K562 (cell line): Measurements from ENCODE around the gene RXRB. TPM values are rescaled to one million over a fixed set of nuclear protein-coding genes. Genes with fewer than 3 reads are reported as not detected.

ENCODE experiments used
- ATAC-seq: fragments of 200-7000 bp; cut with Tn5 transposase; 3 replicates; pipeline ENCODE4 v1.9.1; 2020; ENCODE audit warnings: moderate library complexity
- BruUV-seq: library from RNA; stranded (reverse); fragments of 400-500 nt; replicated peaks from 2 replicates; lab custom pipeline; 2021; lab: Mats Ljungman, UMichigan
- CTCF ChIA-PET: fragments of 300-600 bp; formaldehyde crosslinking; extraction: SDS; loops from one replicate; lab custom pipeline; 2021; ENCODE audit warnings: low intra/inter-chr PET ratio; lab: Yijun Ruan, JAX
- POLR2A ChIA-PET: fragments of 300-600, 350-650 bp; sonication (Branson Sonifier 250); formaldehyde crosslinking; extraction: SDS; loops from one replicate; lab custom pipeline; 2021; ENCODE audit warnings: antibody characterized with exemption, inconsistent platforms; lab: Yijun Ruan, JAX
- DNase-seq, 4 experiments: peaks; one replicate each; pipeline versions ENCODE4 v3.0.0 to v3.0.0-alpha.2; 2011 to 2018; ENCODE audit warnings: low spot score in 3 of 4, mixed read lengths in 3 of 4; ENCODE audit errors: extremely low read depth in 1 of 4
- FAIRE-seq: peaks from 2 replicates; lab custom pipeline; 2011; peaks lifted over from hg19 to GRCh38; lab: Jason Lieb, UNC
- H2AFZ ChIP-seq: 2 replicates; pipeline ENCODE4 v1.6.0; 2011; ENCODE audit warnings: low read depth, low read length, control low read depth, inconsistent platforms
- H3K27ac ChIP-seq: fragments of 200-600 bp; 3 replicates; pipeline ENCODE4 v1.8.0; 2011; ENCODE audit warnings: low read depth, mild to moderate bottlenecking, control low read depth, inconsistent platforms, low read length, moderate library complexity, mixed read lengths; ENCODE audit errors: extremely low read depth
- H3K27me3 ChIP-seq, 2 experiments: fragments of 300-600 bp in 1 of 2; 2 replicates in 1 of 2; 3 replicates in 1 of 2; pipeline versions ENCODE4 v1.6.0 to v1.8.0; 2011; ENCODE audit warnings: inconsistent platforms in 2 of 2, low read length in 2 of 2, mild to moderate bottlenecking in 1 of 2, mixed read lengths in 1 of 2, moderate library complexity in 1 of 2; ENCODE audit not compliant: control insufficient read depth in 2 of 2, insufficient read depth in 2 of 2
- H3K36me3 ChIP-seq: fragments of 300-600 bp; 3 replicates; pipeline ENCODE4 v1.8.0; 2011; ENCODE audit warnings: mild to moderate bottlenecking, low read length, inconsistent platforms; ENCODE audit not compliant: control insufficient read depth, insufficient read depth
- H3K4me1 ChIP-seq, 2 experiments: fragments of 200-600 bp in 1 of 2; replicated peaks in 1 of 2; 2 replicates in 1 of 2; 3 replicates in 1 of 2; pipeline versions ENCODE4 v1.5.1 to v1.8.0; 2011; ENCODE audit warnings: inconsistent platforms in 2 of 2, low read length in 2 of 2, mild to moderate bottlenecking in 1 of 2, mixed read lengths in 1 of 2, moderate library complexity in 1 of 2; ENCODE audit not compliant: control insufficient read depth in 2 of 2, insufficient read depth in 2 of 2
- H3K4me2 ChIP-seq: 2 replicates; pipeline ENCODE4 v1.6.1; 2011; ENCODE audit warnings: low read length, control low read depth, inconsistent platforms, mixed read lengths; ENCODE audit not compliant: insufficient read depth
- H3K4me3 ChIP-seq: fragments of 200-600 bp; sonication (generic), shearing (Covaris generic); 2 replicates; pipeline ENCODE4 v1.5.1; 2016; ENCODE audit warnings: control low read depth, inconsistent platforms
- H3K79me2 ChIP-seq: fragments of 200-600 bp; 3 replicates; pipeline ENCODE4 v1.8.0; 2011; ENCODE audit warnings: low read length, inconsistent platforms; ENCODE audit not compliant: control insufficient read depth, insufficient read depth
- H3K9ac ChIP-seq, 2 experiments: 2 replicates each; pipeline versions ENCODE4 v1.6.0 to v1.6.1; 2011; ENCODE audit warnings: low read depth in 2 of 2, low read length in 2 of 2, control low read depth in 1 of 2, inconsistent platforms in 1 of 2, mild to moderate bottlenecking in 1 of 2, mixed read lengths in 1 of 2; ENCODE audit not compliant: insufficient read depth in 1 of 2
- H3K9me1 ChIP-seq: one replicate; pipeline ENCODE4 v1.6.0; 2011; ENCODE audit warnings: inconsistent platforms, mild to moderate bottlenecking, low read length, moderate library complexity; ENCODE audit not compliant: control insufficient read depth, insufficient read depth
- H3K9me3 ChIP-seq: replicated peaks from 2 replicates; pipeline ENCODE4 v1.5.1; 2011; ENCODE audit warnings: low read depth, low read length, inconsistent platforms; ENCODE audit not compliant: control insufficient read depth, insufficient read depth
- H4K20me1 ChIP-seq: replicated peaks from 2 replicates; pipeline ENCODE4 v1.6.1; 2011; ENCODE audit warnings: low read length, inconsistent platforms, mixed read lengths; ENCODE audit not compliant: control insufficient read depth, insufficient read depth
- ATF7 ChIP-seq: fragments of 450-650 bp; IDR thresholded peaks from 2 replicates; pipeline ENCODE4 v1.7.1; 2014; ENCODE audit warnings: mild to moderate bottlenecking, moderate library complexity
- BCOR ChIP-seq: fragments of 450-650 bp; IDR thresholded peaks from 2 replicates; pipeline ENCODE4 v1.6.1; 2016
- CREB3L1 ChIP-seq: fragments of 450-650 bp; IDR thresholded peaks from 2 replicates; pipeline ENCODE4 v1.6.1; 2014; ENCODE audit warnings: low read depth, mild to moderate bottlenecking, moderate library complexity, borderline replicate concordance
- DMBX1 ChIP-seq: fragments of 250-450 bp; sonication (Bioruptor Pico); IDR thresholded peaks from 2 replicates; pipeline ENCODE4 v1.8.0; 2022; ENCODE audit warnings: inconsistent platforms, mild to moderate bottlenecking, moderate library complexity, borderline replicate concordance
- ESRRA ChIP-seq: fragments of 450-650 bp; IDR thresholded peaks from 2 replicates; pipeline ENCODE4 v1.6.1; 2014; ENCODE audit warnings: low read depth, mild to moderate bottlenecking, moderate library complexity, borderline replicate concordance
- PCBP2 ChIP-seq: fragments of 200-400 bp; formaldehyde crosslinking; IDR thresholded peaks from 2 replicates; pipeline ENCODE4 v1.6.1; 2018; ENCODE audit warnings: low read length, low read depth, mild to moderate bottlenecking, moderate library complexity; ENCODE audit not compliant: poor library complexity, severe bottlenecking
- PHF8 ChIP-seq: fragments of 200-600 bp; sonication (generic); IDR thresholded peaks from 2 replicates; pipeline ENCODE4 v1.6.1; 2012; ENCODE audit warnings: mixed run types, mild to moderate bottlenecking, inconsistent platforms, low read length, moderate library complexity, borderline replicate concordance
- POLR2AphosphoS2 ChIP-seq: IDR thresholded peaks from 2 replicates; pipeline ENCODE4 v1.6.1; 2012; ENCODE audit warnings: low read length, improper control_type of control experiment
- RCOR1 ChIP-seq, 2 experiments: IDR thresholded peaks; 2 replicates each; pipeline ENCODE4 v1.6.1; 2012; ENCODE audit warnings: low read depth in 2 of 2, low read length in 2 of 2, borderline replicate concordance in 1 of 2, improper control_type of control experiment in 1 of 2
- RNF2 ChIP-seq: sonication (generic); IDR thresholded peaks from 2 replicates; pipeline ENCODE4 v1.6.1; 2016
- STAG1 ChIP-seq: sonication (generic); formaldehyde crosslinking; IDR thresholded peaks from 2 replicates; pipeline ENCODE4 v1.5.0; 2020; ENCODE audit warnings: missing genetic modification reagents, borderline replicate concordance
- TFAP4 ChIP-seq: sonication (generic); formaldehyde crosslinking; IDR thresholded peaks from 2 replicates; pipeline ENCODE4 v1.8.0; 2022; ENCODE audit warnings: missing genetic modification reagents, mild to moderate bottlenecking, moderate library complexity, borderline replicate concordance
- XRCC5 ChIP-seq: fragments of 200-400 bp; formaldehyde crosslinking; IDR thresholded peaks from 2 replicates; pipeline ENCODE4 v1.6.1; 2017; ENCODE audit warnings: low read depth, mild to moderate bottlenecking, low read length
- YY1 ChIP-seq, 3 experiments: IDR thresholded peaks; 2 replicates each; pipeline ENCODE4 v1.6.1; 2011; ENCODE audit warnings: low read length in 2 of 3, mild to moderate bottlenecking in 2 of 3, moderate library complexity in 2 of 3, borderline replicate concordance in 1 of 3, control low read depth in 1 of 3, low read depth in 1 of 3; ENCODE audit not compliant: insufficient read depth in 3 of 3, insufficient replicate concordance in 2 of 3, control insufficient read depth in 1 of 3, insufficient read length in 1 of 3; ENCODE audit errors: extremely low read depth in 1 of 3
- ZNF175 ChIP-seq: fragments of 200-800 bp; sonication (Bioruptor generic); IDR thresholded peaks from 2 replicates; pipeline ENCODE4 v1.6.1; 2016; ENCODE audit warnings: low read depth, mild to moderate bottlenecking, missing genetic modification characterization, missing compliant biosample characterization
- ZNF79 ChIP-seq: fragments of 250-450 bp; sonication (Bioruptor Pico); IDR thresholded peaks from 2 replicates; pipeline ENCODE4 v1.4.0; 2020; ENCODE audit warnings: low read depth, mild to moderate bottlenecking, moderate library complexity
- ZSCAN29 ChIP-seq: fragments of 450-650 bp; IDR thresholded peaks from 2 replicates; pipeline ENCODE4 v1.6.1; 2017
- WGBS: fragments of 100-300 bp; shearing (Covaris generic); methylation state at CpG from one replicate; pipeline ENCODE4 v1.1.6; 2016; ENCODE audit warnings: low coverage, mixed read lengths; ENCODE audit not compliant: insufficient coverage; ENCODE audit errors: missing lambda C conversion rate; 5-methylcytosine and 5-hydroxymethylcytosine counted together
- in situ Hi-C: fragments of 300-500 bp; cut with MboI; formaldehyde crosslinking; loops from 4 replicates; pipeline ENCODE4 v1.15.0; 2018; ENCODE audit warnings: inconsistent platforms, mixed read lengths
- intact Hi-C: fragments of 100-400 bp; cut with micrococcal nuclease; formaldehyde crosslinking; loops from 2 replicates; pipeline ENCODE4 v1.14.2; 2022
- polyA plus RNA-seq, 8 experiments: library from polyadenylated mRNA; depleted of rRNA in 4 of 8; stranded (reverse) in 5 of 8; unstranded in 3 of 8; fragments of >200 nt; fragmentation: Nextera tagmentation in 2 of 8; fragmentation: Illumina TruSeq in 1 of 8; extraction: Ambion mirVana in 2 of 8; extraction: Trizol in 1 of 8; gene quantifications; 2 replicates each; pipeline versions ENCODE4 v1.2.1 to v1.2.3, GENCODE V29; 2011 to 2014; ENCODE audit warnings: inconsistent platforms in 1 of 8, missing spikeins in 1 of 8
- total RNA-seq, 7 experiments: library from RNA; depleted of rRNA in 6 of 7; stranded (reverse); fragments of >200 nt in 6 of 7; fragmentation: Illumina TruSeq in 2 of 7; extraction: Trizol in 2 of 7; gene quantifications; 2 replicates each; pipeline versions ENCODE4 v1.2.1 to v1.2.3, GENCODE V29; 2011 to 2021; ENCODE audit warnings: low replicate concordance in 1 of 7

The RXRB gene
- total and polyA plus RNA-seq, 9 of the 15 experiments (the other 6 are each of a cell fraction or from before 2014, with no cell fraction given): 0.76 to 35.5 (median 18.4) TPM

- Histone ChIP-seq H3K36me3 (no peaks in the 10 kb centered on the region), H3K4me3 (peak overlapping the region; percentile 30), H3K9ac (peak overlapping the region; percentile 55 to 91), H4K20me1 (no peaks in the 10 kb centered on the region; the same call in 1 of the 2 replicates), H3K4me1 (peaks cover 7 to 26% of the 10 kb centered on the region in 2 experiments; a peak in 3 of 5 replicates), H3K9me3 (no peaks in the 10 kb centered on the region), H2AFZ (peak overlapping the region; percentile 92), H3K4me2 (peak overlapping the region; percentile 60), H3K79me2 (no peaks in the 10 kb centered on the region), H3K27ac (no peak overlapping the region), H3K9me1 (no peaks in the 10 kb centered on the region), H3K27me3 (peaks cover 5 to 39% of the 10 kb centered on the region in 2 experiments; a peak in 3 of 5 replicates)
- ChIA-PET POLR2A (interaction anchor here (0.6 to 1.5 kb wide), 7 partner anchors 8 to 146 kb away, joined by 3 to 4 read pairs (median 3); no protein-coding TSS in a partner anchor), CTCF (interaction anchor here (1.1 to 3.5 kb wide), 6 partner anchors 12 to 246 kb away, joined by 3 to 21 read pairs (median 5); no protein-coding TSS in a partner anchor)
- DNase-seq (peak; percentile 83 to 95 (median 93)), ATAC-seq (peak; percentile 97), FAIRE-seq (peak; percentile 87)
- BruUV-seq: no TSS peak
- intact Hi-C loops (loop anchor here (1.0 to 2.0 kb wide), 2 partner anchors 35 to 87 kb away; no protein-coding TSS in a partner anchor), in situ Hi-C loops (loop anchor here (5.0 kb wide), 1 partner anchor 1024 kb away; no protein-coding TSS in a partner anchor)
- WGBS: 5% methylated on average over 43 of the region's 58 CpGs
- TF ChIP-seq ZSCAN29 (peak; percentile 64; the same call in 1 of the 2 replicates), TFAP4 (CRISPR knock-in tag) (peak; percentile 87), RNF2 (no peak), POLR2AphosphoS2 (no peak), DMBX1 (no peak), ESRRA (0 out of 2 replicates have a peak, but pooled peaks have one; percentile 29), YY1 (IDR thresholded peaks at IDR 0.05; ENCODE audit: borderline replicate concordance in 1 of 3, control insufficient read depth in 1 of 3, extremely low read depth in 1 of 3, insufficient read depth in 3 of 3, insufficient read length in 1 of 3, insufficient replicate concordance in 2 of 3, low read depth in 1 of 3, low read length in 2 of 3) (peak in 2 of 3 experiments; percentile 10 to 53), ZNF79 (CRISPR knock-in tag) (no peak), CREB3L1 (0 out of 2 replicates have a peak, but pooled peaks have one; percentile 32), XRCC5 (peak; percentile 83; the same call in 1 of the 2 replicates), STAG1 (CRISPR knock-in tag) (peak; percentile 34; the same call in 1 of the 2 replicates), ZNF175 (CRISPR knock-in tag) (0 out of 2 replicates have a peak, but pooled peaks have one; percentile 26), BCOR (peak; percentile 35; the same call in 1 of the 2 replicates), PHF8 (no peak; the same call in 1 of the 2 replicates), PCBP2 (no peak), RCOR1 (IDR thresholded peaks at IDR 0.05; ENCODE audit: borderline replicate concordance in 1 of 2, low read depth in 2 of 2, low read length in 2 of 2) (peak in 1 of 2 experiments; percentile 52; a peak in 2 of 4 replicates), ATF7 (0 out of 2 replicates have a peak, but pooled peaks have one; percentile 21)
Observed at GRCh38 chr6:33161354-33162331, 38.8 kb downstream of the RXRB start.
